SK-N-SH (cell line): ENCODE measurements around the gene MBP.

Experiments
- MAX ChIP-seq: IDR thresholded peaks from 2 replicates; pipeline ENCODE4 v1.4.0; 2012; ENCODE audit warnings: low read depth
- RAD21 ChIP-seq: IDR thresholded peaks from 2 replicates; pipeline ENCODE4 v1.6.1; 2012; ENCODE audit warnings: mild to moderate bottlenecking, low read length
- RFX5 ChIP-seq: IDR thresholded peaks from 2 replicates; pipeline ENCODE4 v1.6.1; 2012; ENCODE audit warnings: mild to moderate bottlenecking, improper control_type of control experiment, low read length
- TF ChIP-seq, protein P1 (sequence below): fragments of 200-600 bp; sonication (generic); IDR thresholded peaks from 2 replicates; pipeline ENCODE4 v1.6.1; 2017; ENCODE audit warnings: antibody characterized with exemption, mild to moderate bottlenecking, moderate library complexity

DNA sequence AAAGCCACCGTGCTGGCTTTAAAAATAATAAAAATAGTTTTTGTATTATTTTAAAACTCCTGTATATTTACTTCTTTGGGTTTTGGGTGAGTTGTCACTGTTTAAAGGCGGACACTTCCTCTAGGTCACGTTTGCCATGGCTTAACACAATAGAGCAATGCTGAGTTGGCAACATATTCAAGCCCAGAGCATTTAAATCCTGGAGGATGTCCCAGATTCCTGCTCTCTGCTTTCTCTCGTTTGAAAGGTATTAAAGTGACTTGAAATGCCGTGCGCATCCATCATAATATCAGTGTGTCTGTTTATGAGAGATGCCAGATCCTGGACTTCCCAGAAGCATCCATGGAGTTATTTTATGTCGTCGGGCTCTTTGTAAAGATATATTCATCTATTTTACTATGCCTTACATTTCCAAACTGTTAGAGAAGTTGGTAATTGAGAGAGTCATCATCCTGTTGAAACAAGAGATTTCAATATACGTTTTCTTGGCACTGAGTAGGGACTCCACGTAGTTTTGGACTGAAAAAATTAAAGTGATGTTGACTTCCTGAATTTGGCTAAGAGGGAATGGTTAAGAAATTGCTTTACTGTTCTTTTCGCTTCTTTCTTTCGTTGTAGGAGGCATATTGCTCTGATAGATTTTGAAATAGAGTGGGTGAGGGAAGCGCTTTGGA lies 159.6 kb downstream of the MBP start:
- TF ChIP-seq RFX5 (no peak), RAD21 (no peak), MAX (no peak)
- TF ChIP-seq, protein P1, sequence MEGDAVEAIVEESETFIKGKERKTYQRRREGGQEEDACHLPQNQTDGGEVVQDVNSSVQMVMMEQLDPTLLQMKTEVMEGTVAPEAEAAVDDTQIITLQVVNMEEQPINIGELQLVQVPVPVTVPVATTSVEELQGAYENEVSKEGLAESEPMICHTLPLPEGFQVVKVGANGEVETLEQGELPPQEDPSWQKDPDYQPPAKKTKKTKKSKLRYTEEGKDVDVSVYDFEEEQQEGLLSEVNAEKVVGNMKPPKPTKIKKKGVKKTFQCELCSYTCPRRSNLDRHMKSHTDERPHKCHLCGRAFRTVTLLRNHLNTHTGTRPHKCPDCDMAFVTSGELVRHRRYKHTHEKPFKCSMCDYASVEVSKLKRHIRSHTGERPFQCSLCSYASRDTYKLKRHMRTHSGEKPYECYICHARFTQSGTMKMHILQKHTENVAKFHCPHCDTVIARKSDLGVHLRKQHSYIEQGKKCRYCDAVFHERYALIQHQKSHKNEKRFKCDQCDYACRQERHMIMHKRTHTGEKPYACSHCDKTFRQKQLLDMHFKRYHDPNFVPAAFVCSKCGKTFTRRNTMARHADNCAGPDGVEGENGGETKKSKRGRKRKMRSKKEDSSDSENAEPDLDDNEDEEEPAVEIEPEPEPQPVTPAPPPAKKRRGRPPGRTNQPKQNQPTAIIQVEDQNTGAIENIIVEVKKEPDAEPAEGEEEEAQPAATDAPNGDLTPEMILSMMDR: no peak
